Right lung (tissue), 10 donors: Measurements from ENCODE around the gene CD24. TPM values are rescaled to one million over a fixed set of nuclear protein-coding genes. Genes with fewer than 3 reads are reported as not detected.
A peak's percentile ranks its signal among the peaks of the same experiment; 100 is the strongest.
"Not testable (repeated sequence)": the region's sequence is repeated elsewhere in the genome, so short reads cannot be mapped to it uniquely, and the experiment has no call there.

ENCODE experiments used
- DNase-seq, 2 donors: peaks; one replicate each; pipeline ENCODE4 v3.0.0-alpha.2; 2013
- long read RNA-seq, 8 donors: transcript quantifications; one replicate each; lab custom pipeline, GENCODE V29; 2026
- polyA plus RNA-seq, 5 donors: library from polyadenylated mRNA; unstranded; fragments of 120-200 nt; gene quantifications; one replicate each; pipeline versions ENCODE4 v1.2.1 to v1.2.3, GENCODE V29; 2013; ENCODE audit warnings: inconsistent platforms in 1 of 5, low replicate concordance in 1 of 5; ENCODE audit not compliant: insufficient read length in 5 of 5, insufficient read depth in 1 of 5

CD24 gene
- polyA plus RNA-seq = 100 to 1,000 TPM; 122 to 224 (median 165) TPM
- long read RNA-seq, donor 1, transcript CD24-204 (3 exons, 2,513 nt) = minor isoform, 10 of 147 reads
- long read RNA-seq, donor 1, transcript CD24-201 (2 exons, 2,180 nt) = major isoform, 133 of 147 reads
- long read RNA-seq, donor 1, partial matches to known transcripts = 0 of 147 reads
- long read RNA-seq, donor 1, other reads (novel, unspliced or antisense) = 0 of 147 reads
- long read RNA-seq, donor 2, transcript CD24-201 (2 exons, 2,180 nt) = major isoform, 57 of 63 reads
- long read RNA-seq, donor 2, partial matches to known transcripts = 0 of 63 reads
- long read RNA-seq, donor 2, other reads (novel, unspliced or antisense) = 0 of 63 reads
- long read RNA-seq, donor 3, transcript CD24-201 (2 exons, 2,180 nt) = major isoform, 42 of 48 reads
- long read RNA-seq, donor 3, transcript CD24-204 (3 exons, 2,513 nt) = minor isoform, 5 of 48 reads
- long read RNA-seq, donor 3, partial matches to known transcripts = 0 of 48 reads
- long read RNA-seq, donor 3, other reads (novel, unspliced or antisense) = 0 of 48 reads
- long read RNA-seq, donor 4, transcript CD24-201 (2 exons, 2,180 nt) = major isoform, 41 of 51 reads
- long read RNA-seq, donor 4, transcript CD24-204 (3 exons, 2,513 nt) = minor isoform, 9 of 51 reads
- long read RNA-seq, donor 4, partial matches to known transcripts = 0 of 51 reads
- long read RNA-seq, donor 4, other reads (novel, unspliced or antisense) = 0 of 51 reads
- long read RNA-seq, donor 5, transcript CD24-201 (2 exons, 2,180 nt) = major isoform, 79 of 85 reads
- long read RNA-seq, donor 5, transcript CD24-204 (3 exons, 2,513 nt) = minor isoform, 6 of 85 reads
- long read RNA-seq, donor 5, partial matches to known transcripts = 0 of 85 reads
- long read RNA-seq, donor 5, other reads (novel, unspliced or antisense) = 0 of 85 reads
- long read RNA-seq, donor 6, transcript CD24-201 (2 exons, 2,180 nt) = major isoform, 79 of 90 reads
- long read RNA-seq, donor 6, transcript CD24-204 (3 exons, 2,513 nt) = minor isoform, 10 of 90 reads
- long read RNA-seq, donor 6, partial matches to known transcripts = 0 of 90 reads
- long read RNA-seq, donor 6, other reads (novel, unspliced or antisense) = 0 of 90 reads
- long read RNA-seq, donor 7, transcript CD24-201 (2 exons, 2,180 nt) = major isoform, 21 of 24 reads
- long read RNA-seq, donor 7, partial matches to known transcripts = 0 of 24 reads
- long read RNA-seq, donor 7, other reads (novel, unspliced or antisense) = 0 of 24 reads
- long read RNA-seq, donor 8, transcript CD24-201 (2 exons, 2,180 nt) = major isoform, 32 of 33 reads
- long read RNA-seq, donor 8, partial matches to known transcripts = 0 of 33 reads
- long read RNA-seq, donor 8, other reads (novel, unspliced or antisense) = 0 of 33 reads

- peak; percentile 16 to 25 for DNase-seq
Measured at GRCh38 chr6:106974336-106974998, at the start of gene CD24. TSS of gene CD24 (minus strand) at chr6:106974729. CDS start at chr6:106974646, 83 bp downstream.

GRCh38 chr6:107021446-107022185, 47.1 kb upstream of the CD24 start:
- no peak for DNase-seq

GRCh38 chr6:107020239-107020638, 45.7 kb upstream of the CD24 start:
- no peak for DNase-seq

GRCh38 chr6:107019628-107020027, 45.1 kb upstream of the CD24 start:
- not testable (repeated sequence) for DNase-seq

- DNase-seq = no peak
Measured at GRCh38 chr6:107019047-107019446, 44.5 kb upstream of the CD24 start.

- no peak for DNase-seq
Measured at GRCh38 chr6:107009499-107009898, 35.0 kb upstream of the CD24 start.

GRCh38 chr6:106997392-106998158, 23.0 kb upstream of the CD24 start:
- DNase-seq = peak in 1 of 2 donors; percentile 24

GRCh38 chr6:106995640-106996039, 21.1 kb upstream of the CD24 start:
- no peak for DNase-seq

GRCh38 chr6:106989737-106990136, 15.2 kb upstream of the CD24 start:
- not testable (repeated sequence) for DNase-seq

- DNase-seq = no peak
Measured at GRCh38 chr6:106988664-106989063, 14.1 kb upstream of the CD24 start.

- DNase-seq = no peak
Measured at GRCh38 chr6:106981926-106982325, 7.4 kb upstream of the CD24 start.

GRCh38 chr6:106980926-106981325, 6.4 kb upstream of the CD24 start:
- no peak for DNase-seq

GRCh38 chr6:106979435-106979884, 4.9 kb upstream of the CD24 start:
- DNase-seq = peak; percentile 57 to 78

- no peak for DNase-seq
Measured at GRCh38 chr6:106977246-106977645, 2.7 kb upstream of the CD24 start.

- no peak for DNase-seq
Measured at GRCh38 chr6:106976270-106976669, 1.7 kb upstream of the CD24 start.

- DNase-seq = peak; percentile 12 to 15
Measured at GRCh38 chr6:106975738-106976064, 1.2 kb upstream of the CD24 start.

- DNase-seq = peak; percentile 23 to 38
Measured at GRCh38 chr6:106974999-106975737, 639 bp upstream of the CD24 start.

GRCh38 chr6:106973836-106974335, 643 bp downstream of the CD24 start:
- peak; percentile 17 to 23 for DNase-seq
